Measurements from ENCODE around the gene GRIP2.

Gene GRIP2

DNA sequence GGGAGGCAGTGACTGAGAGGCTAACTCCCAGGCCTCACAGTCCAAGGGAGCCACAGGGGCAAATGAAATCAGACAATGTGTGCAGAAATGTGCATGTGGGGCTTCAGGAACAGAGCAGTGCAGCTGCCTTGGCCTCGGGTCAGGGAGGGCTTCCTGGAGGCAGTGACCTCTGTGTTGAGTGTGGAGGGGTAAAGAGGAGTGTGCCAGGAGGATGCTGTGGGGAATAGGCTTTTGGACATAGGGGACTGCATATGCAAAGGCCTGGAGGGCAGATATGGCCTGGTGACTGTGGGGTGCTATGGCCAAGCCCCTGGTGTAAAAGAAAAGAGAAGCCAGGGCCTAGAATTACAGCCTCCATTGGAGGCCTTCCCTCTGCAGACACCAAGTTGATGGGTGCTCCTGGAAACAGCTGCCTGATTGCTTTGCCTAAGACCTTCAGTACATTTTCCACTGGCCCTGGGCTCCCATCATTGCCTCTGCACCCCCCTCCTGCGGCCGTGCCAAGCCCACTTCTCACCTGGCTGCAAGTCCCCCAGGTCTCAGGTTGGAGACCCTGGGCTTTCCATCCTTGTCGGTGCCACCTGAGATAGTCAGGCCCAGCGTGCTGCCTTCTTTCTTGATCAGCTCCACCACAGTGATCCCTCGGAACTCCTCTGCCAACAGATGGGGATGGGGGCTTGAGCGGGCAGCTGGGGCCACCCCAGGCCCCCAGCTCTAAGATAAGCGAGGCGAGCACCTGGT is 15.1 kb downstream of the GRIP2 start:
- DNase-seq (ENCODE audit: low spot score) = no peak
- in situ Hi-C loops (cut with MboI; ENCODE audit: low sequenced_read_pairs, unreplicated experiment) = no loop called here
- TF ChIP-seq, protein P1, sequence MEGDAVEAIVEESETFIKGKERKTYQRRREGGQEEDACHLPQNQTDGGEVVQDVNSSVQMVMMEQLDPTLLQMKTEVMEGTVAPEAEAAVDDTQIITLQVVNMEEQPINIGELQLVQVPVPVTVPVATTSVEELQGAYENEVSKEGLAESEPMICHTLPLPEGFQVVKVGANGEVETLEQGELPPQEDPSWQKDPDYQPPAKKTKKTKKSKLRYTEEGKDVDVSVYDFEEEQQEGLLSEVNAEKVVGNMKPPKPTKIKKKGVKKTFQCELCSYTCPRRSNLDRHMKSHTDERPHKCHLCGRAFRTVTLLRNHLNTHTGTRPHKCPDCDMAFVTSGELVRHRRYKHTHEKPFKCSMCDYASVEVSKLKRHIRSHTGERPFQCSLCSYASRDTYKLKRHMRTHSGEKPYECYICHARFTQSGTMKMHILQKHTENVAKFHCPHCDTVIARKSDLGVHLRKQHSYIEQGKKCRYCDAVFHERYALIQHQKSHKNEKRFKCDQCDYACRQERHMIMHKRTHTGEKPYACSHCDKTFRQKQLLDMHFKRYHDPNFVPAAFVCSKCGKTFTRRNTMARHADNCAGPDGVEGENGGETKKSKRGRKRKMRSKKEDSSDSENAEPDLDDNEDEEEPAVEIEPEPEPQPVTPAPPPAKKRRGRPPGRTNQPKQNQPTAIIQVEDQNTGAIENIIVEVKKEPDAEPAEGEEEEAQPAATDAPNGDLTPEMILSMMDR (IDR thresholded peaks at IDR 0.05; ENCODE audit: borderline replicate concordance, control extremely low read depth, extremely low read depth, insufficient read depth, missing control alignments) = no peak

DNA sequence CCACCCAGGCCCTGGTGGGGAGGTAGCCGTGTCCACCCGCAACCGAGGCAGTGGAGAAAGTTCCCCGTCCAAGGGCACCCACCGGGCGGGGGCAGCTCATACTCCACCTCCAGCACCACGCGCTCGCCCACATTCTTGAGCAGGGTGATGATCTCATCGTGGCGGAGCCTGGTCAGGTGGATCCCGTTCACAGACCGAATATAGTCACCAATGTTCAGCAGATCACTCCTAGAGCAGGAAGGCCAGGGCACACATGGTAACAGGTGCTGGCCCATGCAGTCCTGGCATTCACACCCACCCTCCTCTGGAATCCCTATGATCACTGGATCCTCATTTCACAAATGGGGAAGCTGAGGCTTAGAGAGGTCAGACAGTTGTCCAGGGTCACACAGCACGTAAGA is 15.8 kb downstream of the GRIP2 start:
- TF ChIP-seq, protein P1 (IDR thresholded peaks at IDR 0.05; ENCODE audit: borderline replicate concordance, control extremely low read depth, extremely low read depth, insufficient read depth, missing control alignments) = no peak
- in situ Hi-C loops (cut with MboI; ENCODE audit: low sequenced_read_pairs, unreplicated experiment) = no loop called here
- no peak for DNase-seq (ENCODE audit: low spot score)

DNA sequence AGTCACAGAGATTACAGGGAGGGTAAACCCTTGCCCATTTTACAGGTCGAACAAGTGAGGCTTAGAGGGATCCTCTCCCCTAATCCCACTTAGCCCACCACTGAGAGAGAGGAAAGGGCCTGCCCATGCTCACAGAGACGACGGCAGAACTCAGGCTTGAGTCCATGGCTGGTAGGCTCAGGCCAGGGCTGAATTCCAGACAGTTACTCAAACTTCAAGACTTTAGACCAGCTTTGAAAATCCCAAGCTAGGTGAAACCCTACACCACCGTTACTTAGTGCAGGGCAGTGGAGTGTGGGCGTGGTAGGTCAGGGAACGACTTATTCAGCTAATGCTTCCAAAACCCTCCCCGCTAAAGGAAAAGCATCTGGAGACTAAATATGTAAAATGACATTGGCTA is 16.4 kb downstream of the GRIP2 start:
- TF ChIP-seq, protein P1 (IDR thresholded peaks at IDR 0.05; ENCODE audit: borderline replicate concordance, control extremely low read depth, extremely low read depth, insufficient read depth, missing control alignments) = no peak

DNA sequence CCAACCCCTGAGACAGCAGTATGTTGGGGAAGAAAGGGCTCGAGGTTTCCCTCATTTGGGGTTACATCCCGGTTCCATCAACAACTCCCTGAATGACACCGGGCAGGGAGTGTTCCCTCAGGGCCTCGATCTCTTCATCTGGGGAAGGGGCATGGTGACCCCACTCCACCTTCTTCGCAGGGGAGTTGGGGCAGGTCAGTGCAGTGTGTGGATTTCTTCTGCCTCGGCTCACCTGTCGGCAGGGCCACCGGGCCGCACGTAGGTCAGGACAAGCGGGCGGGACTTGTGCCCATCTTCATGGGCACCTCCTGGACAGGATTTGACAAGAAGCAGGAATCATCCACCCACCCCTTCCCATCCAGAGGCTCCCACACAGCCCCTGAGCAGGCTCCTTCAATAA is 17.4 kb downstream of the GRIP2 start:
- in situ Hi-C loops (cut with MboI; ENCODE audit: low sequenced_read_pairs, unreplicated experiment) = no loop called here
- TF ChIP-seq, protein P1 (IDR thresholded peaks at IDR 0.05; ENCODE audit: borderline replicate concordance, control extremely low read depth, extremely low read depth, insufficient read depth, missing control alignments) = no peak
- no peak for DNase-seq (ENCODE audit: low spot score)

More for the DNA sequence above, 16.4 kb downstream of the GRIP2 start:
- in situ Hi-C loops (cut with MboI; ENCODE audit: low sequenced_read_pairs, unreplicated experiment) = no loop called here
- no peak for DNase-seq (ENCODE audit: low spot score)

DNA sequence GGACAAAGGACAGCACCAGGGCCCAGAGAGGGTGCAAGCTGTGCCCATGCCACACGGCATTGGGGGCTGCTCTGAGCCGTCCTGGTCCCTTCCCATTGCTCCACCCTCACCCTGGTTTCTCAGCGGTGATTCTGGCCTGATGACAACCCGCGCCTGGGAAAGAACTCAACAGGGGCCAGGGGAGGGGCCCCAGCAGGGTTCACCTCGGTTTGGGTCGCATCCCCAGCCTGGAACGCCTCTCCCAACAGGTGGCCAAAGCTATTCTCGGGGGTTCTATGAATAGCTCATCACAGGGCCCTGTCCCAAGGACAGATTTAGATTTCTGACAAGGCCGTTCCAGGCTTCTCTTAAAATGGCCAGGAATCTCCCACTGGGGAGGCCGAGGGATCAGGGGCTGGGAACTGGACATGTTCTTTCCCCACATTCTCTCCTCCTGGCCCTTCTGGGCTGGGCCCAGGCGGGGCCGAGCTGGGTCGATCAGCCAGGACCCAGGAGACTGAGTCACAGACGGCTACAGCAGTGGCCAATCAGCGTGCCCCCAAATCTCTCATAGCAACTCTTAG is 17.9 kb downstream of the GRIP2 start:
- TF ChIP-seq, protein P1 (IDR thresholded peaks at IDR 0.05; ENCODE audit: borderline replicate concordance, control extremely low read depth, extremely low read depth, insufficient read depth, missing control alignments) = no peak
- DNase-seq (ENCODE audit: low spot score) = no peak
- in situ Hi-C loops (cut with MboI; ENCODE audit: low sequenced_read_pairs, unreplicated experiment) = no loop called here

DNA sequence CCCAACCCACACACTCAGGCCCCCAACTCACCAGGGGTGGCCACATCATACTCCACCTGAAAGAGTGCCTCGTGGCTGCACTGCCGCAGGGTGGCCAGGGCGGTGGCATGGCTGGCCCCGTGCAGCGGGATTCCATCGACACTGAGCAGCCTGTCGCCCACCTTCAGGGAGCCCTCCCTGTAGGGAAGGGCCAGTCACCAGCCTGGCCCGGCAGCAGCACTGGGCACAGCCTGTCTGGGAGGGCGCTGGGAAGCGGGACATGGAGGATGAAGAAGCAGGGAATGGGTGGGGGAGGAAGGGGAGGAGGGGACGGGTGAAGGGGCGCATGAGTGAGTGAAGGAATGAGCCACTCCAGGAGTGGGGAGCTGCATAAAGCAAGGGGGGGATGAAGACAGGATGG is 18.5 kb downstream of the GRIP2 start:
- TF ChIP-seq, protein P1 (IDR thresholded peaks at IDR 0.05; ENCODE audit: borderline replicate concordance, control extremely low read depth, extremely low read depth, insufficient read depth, missing control alignments) = no peak
- in situ Hi-C loops (cut with MboI; ENCODE audit: low sequenced_read_pairs, unreplicated experiment) = no loop called here
- no peak for DNase-seq (ENCODE audit: low spot score)

Data from GM13976 (cell line).